ENCODE measurements around the gene MSL3B.

GRCh38 chr2:233840520-233840919 lies 27.7 kb downstream of the MSL3B start:
- no peak for TF ChIP-seq CTCF (IDR thresholded peaks at IDR 0.05)
- no peak for TF ChIP-seq EP300 (IDR thresholded peaks at IDR 0.05)
- no peak for TF ChIP-seq POLR2A (IDR thresholded peaks at IDR 0.05)
